Globus pallidus (tissue), 1 donor: ENCODE measurements around the gene AIRE.
"Not testable (repeated sequence)": the region's sequence is repeated elsewhere in the genome, so short reads cannot be mapped to it uniquely, and the experiment has no call there.

Source experiments
- DNase-seq: peaks from one replicate; pipeline ENCODE4 v3.0.0-alpha.2; 2015; ENCODE audit warnings: low spot score

Gene AIRE

DNA sequence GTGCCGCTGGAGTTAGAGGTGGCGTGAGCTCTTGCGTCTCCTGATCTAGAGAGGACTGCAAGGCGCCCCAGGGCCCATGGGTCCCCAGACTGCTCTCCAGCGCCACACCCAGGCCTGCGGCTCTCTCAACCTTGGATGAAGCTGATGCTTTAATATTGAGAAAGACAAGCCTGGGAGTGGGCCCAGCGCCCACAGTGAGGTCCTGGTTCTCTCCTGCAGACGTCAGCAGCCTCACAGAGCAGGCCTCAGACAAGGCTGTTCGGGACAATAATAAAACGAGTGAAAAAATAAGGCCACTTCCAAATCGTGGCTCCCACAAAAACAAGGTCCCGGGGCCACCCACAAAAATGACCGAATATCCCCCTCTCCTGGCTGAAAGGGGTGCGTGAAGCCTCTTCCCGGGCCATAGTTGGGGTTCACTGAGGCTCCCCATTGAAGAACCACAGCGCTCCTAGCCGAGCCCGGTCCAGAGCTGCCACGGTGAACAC is 18.0 kb upstream of the AIRE start:
- DNase-seq = peak; percentile 15

- no peak for DNase-seq
These were observed 16.6 kb upstream of the AIRE start for GRCh38 chr21:44269090-44269489.

- no peak for DNase-seq
These were observed 14.0 kb upstream of the AIRE start for GRCh38 chr21:44271558-44272283.

GRCh38 chr21:44272284-44272858 is 13.3 kb upstream of the AIRE start:
- no peak for DNase-seq

DNA sequence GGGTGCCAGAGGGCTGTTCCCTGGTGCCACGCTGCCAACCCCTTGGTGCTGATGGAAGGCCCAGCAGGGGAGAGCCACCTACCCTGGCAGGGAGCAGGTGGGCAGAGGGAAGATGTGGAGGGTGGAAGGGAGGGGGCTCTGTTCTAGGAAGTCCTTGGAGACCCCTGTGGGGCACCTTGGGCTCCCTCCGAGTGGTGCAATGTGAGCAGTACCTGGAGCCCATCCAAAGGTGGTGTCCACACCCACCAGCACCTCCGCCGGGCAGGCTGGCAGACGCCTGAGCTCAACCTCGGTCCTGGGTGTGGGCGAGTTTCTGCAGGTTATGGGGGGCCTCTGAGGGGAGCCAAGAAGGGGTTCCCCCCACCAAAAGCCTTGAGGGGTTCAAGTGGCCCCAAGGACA is 12.6 kb upstream of the AIRE start:
- no peak for DNase-seq

DNA sequence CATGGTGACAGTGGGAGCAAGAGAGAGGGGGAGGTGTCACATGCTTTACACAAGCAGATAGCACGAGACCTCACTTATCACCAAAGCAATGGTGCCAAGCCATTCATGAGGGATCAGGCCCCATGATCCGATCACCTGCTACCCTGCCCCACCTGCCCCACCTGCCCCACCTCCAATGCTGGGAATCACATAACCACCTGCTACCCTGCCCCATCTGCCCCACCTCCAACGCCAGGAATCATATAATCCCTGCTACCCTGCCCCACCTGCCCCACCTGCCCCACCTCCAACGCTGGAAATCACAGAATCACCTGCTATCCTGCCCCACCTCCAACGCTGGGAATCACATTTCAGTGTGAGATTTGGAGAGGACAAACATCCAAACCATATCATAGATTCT is 10.6 kb upstream of the AIRE start:
- no peak for DNase-seq

DNA sequence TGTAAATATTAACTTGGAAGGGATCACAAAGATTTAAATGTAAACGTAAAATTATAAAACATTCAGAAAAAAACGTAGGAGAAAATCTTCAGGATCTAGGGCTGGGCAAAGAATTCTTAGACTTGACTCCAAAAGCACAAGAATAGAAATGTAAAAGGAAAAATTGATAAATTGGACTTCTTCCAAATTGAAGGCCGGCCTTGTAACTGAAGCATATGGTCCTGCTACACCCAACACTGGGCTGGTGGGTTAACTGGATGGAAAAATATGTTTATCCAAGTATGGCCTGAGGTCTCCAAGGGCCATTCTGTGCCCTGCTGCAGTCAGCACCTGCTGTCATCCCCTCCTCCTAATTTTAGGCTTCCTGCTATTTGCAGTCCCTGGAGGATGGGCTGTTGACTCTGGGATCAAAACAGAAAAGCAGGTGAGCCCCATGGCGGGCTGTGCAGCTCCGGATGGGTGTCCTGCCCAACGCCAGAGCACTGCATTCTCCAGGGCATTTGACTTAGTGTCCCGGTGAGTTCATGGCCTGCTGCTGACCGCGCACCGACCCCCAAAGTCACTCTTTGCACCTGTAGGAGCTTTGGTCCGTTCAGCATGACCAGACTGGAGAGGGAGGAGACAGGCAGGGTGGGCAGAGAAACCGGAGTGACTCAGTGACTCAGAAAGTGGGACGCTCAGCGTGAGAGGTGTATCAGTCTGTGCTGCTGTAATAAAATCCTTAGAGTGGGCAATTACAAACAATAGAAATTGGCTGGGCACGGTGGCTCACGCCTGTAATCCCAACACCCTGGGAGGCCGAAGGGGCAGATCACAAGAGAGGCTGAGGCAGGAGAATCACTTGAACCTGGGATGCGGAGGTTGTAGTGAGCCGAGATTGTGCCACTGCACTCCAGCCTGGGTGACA is 6.1 kb upstream of the AIRE start:
- DNase-seq = no peak

- DNase-seq = no peak
These were observed 3.9 kb upstream of the AIRE start for GRCh38 chr21:44281801-44282200.

DNA sequence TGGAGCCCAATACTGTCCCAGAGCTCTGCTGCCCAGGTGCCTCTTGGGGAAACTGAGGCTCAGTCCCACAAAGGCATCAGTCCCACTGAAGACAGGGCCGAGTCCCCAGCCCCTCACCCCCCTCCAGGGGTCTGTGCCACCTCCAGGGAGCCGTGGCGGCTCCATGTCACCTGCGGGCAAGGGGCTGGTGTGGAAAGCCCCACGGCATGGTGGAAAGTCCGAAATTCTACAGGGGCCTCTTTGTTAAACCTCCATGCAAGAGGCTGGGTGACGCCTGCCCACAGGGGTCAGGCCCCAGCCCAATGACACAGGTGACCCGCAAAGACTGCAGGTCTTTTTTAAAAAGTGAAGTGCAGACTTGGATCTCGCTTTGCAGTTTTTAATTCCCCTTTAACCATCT is 3.3 kb upstream of the AIRE start:
- DNase-seq = no peak

DNA sequence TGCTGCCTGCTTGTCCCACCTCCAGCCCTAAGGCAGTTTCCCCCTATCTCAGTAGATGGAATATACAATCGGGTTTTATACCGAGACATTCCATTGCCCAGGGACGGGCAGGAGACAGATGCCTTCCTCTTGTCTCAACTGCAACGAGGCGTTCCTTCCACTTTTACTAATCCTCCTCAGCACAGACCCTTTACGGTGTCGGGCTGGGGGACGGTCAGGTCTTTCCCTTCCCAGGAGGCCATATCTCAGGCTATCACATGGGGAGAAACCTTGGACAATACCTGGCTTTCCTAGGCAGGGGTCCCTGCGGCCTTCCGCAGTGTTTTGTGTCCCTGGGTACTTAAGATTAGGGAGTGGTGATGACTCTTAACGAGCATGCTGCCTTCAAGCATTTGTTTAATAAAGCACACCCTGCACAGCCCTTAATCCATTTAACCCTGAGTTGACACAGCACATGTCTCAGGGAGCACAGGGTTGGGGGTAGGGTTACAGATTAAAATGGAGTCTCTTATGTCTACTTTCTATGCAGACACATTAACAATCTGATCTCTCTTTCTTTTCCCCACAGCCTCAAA is 2.4 kb upstream of the AIRE start:
- DNase-seq = not testable (repeated sequence)

- no peak for DNase-seq
These were observed 1.7 kb upstream of the AIRE start for GRCh38 chr21:44283948-44284347.

DNA sequence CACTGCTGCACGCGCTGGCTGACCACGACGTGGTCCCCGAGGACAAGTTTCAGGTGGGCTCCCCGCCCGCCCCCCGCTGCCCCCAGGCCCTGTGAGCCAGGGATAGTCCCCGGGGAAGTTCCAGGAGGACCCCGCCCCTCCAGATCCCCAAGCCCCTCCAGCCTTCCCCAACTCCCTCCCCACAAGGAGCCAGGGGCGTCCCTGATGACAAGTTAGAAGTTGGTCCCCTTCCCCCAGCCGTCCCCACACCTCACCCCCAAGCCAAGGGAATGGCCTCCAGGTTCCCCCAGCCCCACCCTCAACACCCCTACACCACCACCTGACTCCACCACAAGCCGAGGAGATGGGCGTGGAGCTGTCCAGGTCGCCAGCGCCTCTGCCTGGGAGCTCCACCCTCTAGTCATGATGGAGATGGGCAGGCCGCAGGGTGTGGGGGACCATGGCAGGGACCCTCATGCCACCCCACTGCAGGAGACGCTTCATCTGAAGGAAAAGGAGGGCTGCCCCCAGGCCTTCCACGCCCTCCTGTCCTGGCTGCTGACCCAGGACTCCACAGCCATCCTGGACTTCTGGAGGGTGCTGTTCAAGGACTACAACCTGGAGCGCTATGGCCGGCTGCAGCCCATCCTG is 525 bp downstream of the AIRE start:
- DNase-seq = no peak

DNA sequence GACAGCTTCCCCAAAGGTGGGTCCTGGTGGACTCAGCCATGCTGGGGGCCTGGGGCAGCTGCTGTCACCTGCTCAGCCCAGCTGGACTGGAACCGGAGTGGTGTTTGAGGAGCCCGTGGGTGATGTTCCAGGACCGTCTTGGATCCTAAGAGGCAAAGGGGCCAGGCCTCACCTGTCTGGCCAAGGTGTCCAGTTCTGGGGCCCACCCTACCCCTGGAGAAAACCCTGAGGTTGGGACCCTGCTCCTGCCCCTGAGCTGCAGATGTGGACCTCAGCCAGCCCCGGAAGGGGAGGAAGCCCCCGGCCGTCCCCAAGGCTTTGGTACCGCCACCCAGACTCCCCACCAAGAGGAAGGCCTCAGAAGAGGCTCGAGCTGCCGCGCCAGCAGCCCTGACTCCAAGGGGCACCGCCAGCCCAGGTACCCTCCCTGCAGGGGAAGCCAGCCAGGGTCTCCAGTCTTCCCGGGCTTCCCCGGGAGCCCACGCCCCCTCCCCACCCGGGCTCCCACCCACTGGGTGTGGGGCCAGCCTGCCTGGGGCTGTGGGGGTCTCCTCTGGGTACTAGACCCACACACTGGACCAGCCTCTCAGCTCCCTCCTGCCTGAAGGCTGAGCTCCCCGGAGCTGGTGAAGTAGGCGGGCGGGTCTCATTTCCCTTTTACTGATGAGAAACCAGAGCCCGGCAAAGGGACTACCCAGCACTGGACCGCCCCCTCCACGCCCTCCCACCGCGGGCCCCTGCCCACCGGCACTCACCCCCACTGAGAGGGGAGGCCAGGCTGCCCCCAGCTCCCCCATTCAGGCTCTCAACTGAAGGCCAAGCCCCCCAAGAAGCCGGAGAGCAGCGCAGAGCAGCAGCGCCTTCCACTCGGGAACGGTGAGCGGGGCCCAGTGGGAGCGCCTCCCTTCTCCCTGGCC is 1.3 kb downstream of the AIRE start:
- DNase-seq = no peak

DNA sequence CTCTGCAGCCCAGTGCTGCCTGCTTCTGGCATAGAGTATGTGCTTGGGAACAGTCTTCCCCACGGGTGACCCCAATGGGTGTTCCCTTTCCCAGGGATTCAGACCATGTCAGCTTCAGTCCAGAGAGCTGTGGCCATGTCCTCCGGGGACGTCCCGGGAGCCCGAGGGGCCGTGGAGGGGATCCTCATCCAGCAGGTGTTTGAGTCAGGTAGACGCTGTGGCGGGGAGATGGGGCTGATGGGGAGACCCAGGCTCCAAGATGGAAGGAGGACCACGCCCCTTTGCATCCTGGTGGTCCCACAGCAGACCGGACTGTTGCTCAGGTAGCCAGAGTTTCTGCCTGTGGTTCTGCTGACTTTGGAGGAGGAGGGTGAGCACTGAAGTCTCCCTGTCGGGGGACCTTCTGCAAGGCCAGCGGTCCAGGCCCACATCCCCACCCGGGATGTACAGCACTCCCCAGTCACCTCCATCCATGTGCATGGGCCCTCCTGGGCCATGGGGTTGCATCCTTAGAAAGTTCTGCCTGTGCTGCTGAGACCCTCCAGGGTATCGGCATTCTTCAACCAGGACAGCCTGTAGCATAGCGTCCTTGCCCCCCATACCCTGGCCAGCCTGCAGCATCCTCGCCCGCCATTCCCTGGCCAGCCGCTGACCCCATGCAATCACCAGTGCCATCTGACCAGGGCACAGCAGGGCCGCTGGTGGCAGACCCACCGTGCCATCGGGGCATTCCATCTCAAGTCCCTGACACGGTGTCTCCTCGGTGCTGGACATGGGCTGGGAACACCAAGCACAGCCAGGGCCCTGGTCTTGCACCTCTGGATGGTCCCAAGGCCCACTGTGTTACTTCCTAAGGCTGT is 2.8 kb downstream of the AIRE start:
- no peak for DNase-seq

GRCh38 chr21:44289381-44290010 is 3.8 kb downstream of the AIRE start:
- no peak for DNase-seq

DNA sequence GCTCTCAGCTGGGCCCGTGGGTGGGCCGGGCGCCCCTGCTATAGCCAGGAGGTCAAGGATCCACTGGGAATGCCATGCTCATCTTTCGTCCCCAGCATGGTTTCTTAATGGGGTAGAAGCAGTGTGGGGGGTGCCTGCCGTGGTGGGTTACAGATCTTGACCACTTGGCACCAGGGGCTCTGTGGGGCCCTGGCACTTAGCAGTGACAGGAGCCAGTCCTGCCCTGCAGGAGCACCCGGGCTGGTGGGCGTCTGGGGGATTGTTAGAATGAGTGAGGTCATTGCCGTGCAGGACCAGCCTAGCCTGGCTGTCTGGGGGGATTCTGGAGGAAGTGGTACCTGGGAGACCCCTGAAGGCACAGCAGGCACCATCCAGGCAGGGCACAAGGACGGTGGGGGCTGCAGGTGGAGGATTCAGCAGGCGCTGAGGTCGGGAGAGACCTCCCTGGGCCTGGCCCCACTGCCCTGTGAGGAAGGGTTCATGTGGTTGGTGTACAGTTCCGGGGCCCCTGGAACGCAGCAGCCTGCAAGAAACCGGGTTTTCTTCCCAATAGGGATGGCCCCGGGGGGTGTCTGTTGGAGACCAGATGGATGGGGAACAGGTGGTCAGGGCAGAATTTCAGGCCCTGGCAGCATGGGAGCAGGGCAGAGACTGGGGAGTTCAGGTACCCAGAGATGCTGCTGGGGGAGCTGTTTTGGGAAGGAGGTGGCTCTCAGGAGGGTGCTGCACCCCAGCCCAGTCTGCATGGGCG is 4.8 kb downstream of the AIRE start:
- DNase-seq = no peak

GRCh38 chr21:44291078-44291935 is 5.6 kb downstream of the AIRE start:
- no peak for DNase-seq
